HCT116 (cell line): ENCODE results near the gene MAN2B2. TPM values are rescaled to one million over a fixed set of nuclear protein-coding genes. Genes with fewer than 3 reads are reported as not detected.

Experiments used
- ATAC-seq: fragments of 200-7000 bp; cut with Tn5 transposase; 2 replicates; pipeline ENCODE4 v1.9.1; 2020; ENCODE audit warnings: mild to moderate bottlenecking, moderate library complexity
- BruUV-seq: library from RNA; stranded (reverse); fragments of 400-500 nt; replicated peaks from 2 replicates; lab custom pipeline; 2021; lab: Mats Ljungman, UMichigan
- CTCF ChIA-PET: fragments of 300-600 bp; sonication (Branson Sonifier 250); formaldehyde crosslinking; loops from one replicate; lab custom pipeline; 2021; ENCODE audit warnings: antibody characterized with exemption; lab: Charles Lee
- POLR2A ChIA-PET: fragments of 300-600, 350-600 bp; sonication (Branson Sonifier 250); formaldehyde crosslinking; loops from one replicate; lab custom pipeline; 2021; ENCODE audit warnings: antibody characterized with exemption; lab: Charles Lee
- RAD21 ChIA-PET, 2 experiments: fragments of 300-600 bp; sonication (Branson Sonifier 250); formaldehyde crosslinking; loops; one replicate each; lab custom pipeline; 2023; ENCODE audit warnings: low total read pairs in 2 of 2; ENCODE audit not compliant: uncharacterized antibody in 2 of 2, unreplicated experiment in 2 of 2, low non-redundant PET in 1 of 2; lab: Charles Lee
- DNase-seq: peaks from one replicate; pipeline ENCODE4 v3.0.0-alpha.2; 2010; ENCODE audit warnings: low read depth, low spot score
- H2AFZ ChIP-seq: fragments of 200-600 bp; shearing (Covaris generic), sonication (generic); 2 replicates; pipeline ENCODE4 v1.6.1; 2017; ENCODE audit warnings: low read depth, mixed run types, mixed read lengths, antibody characterized with exemption, low read length; ENCODE audit not compliant: poor library complexity, severe bottlenecking
- H3K27ac ChIP-seq: 2 replicates; pipeline ENCODE4 v1.5.1; 2012; ENCODE audit warnings: low read depth, low read length
- H3K27me3 ChIP-seq: fragments of 200-600 bp; sonication (generic); 2 replicates; pipeline ENCODE4 v1.6.1; 2016; ENCODE audit warnings: mixed run types, low read length, mixed read lengths; ENCODE audit not compliant: insufficient read depth
- H3K36me3 ChIP-seq, 2 experiments: fragments of 200-500 bp in 1 of 2; fragments of 200-600 bp in 1 of 2; sonication (Bioruptor generic) in 1 of 2; sonication (generic) in 1 of 2; 2 replicates each; pipeline versions ENCODE4 v1.5.1 to v1.6.1; 2014 to 2016; ENCODE audit warnings: low read length in 2 of 2, inconsistent platforms in 1 of 2, mixed read lengths in 1 of 2, mixed run types in 1 of 2; ENCODE audit not compliant: insufficient read depth in 2 of 2, control insufficient read depth in 1 of 2
- H3K4me1 ChIP-seq, 2 experiments: fragments of 200-600 bp in 1 of 2; sonication (generic) in 1 of 2; 2 replicates each; pipeline versions ENCODE4 v1.5.1 to v1.6.1; 2012 to 2017; ENCODE audit warnings: low read length in 2 of 2, inconsistent platforms in 1 of 2, mild to moderate bottlenecking in 1 of 2, mixed read lengths in 1 of 2, mixed run types in 1 of 2, moderate library complexity in 1 of 2; ENCODE audit not compliant: insufficient read depth in 2 of 2, control insufficient read depth in 1 of 2
- H3K4me2 ChIP-seq: fragments of 200-600 bp; sonication (generic); 2 replicates; pipeline ENCODE4 v1.6.1; 2017; ENCODE audit warnings: mixed run types, low read length, mixed read lengths
- H3K4me3 ChIP-seq, 2 experiments: fragments of 200-600 bp in 1 of 2; sonication (generic) in 1 of 2; replicated peaks in 1 of 2; 2 replicates each; pipeline ENCODE4 v1.5.1; 2011 to 2016; ENCODE audit warnings: low read length in 2 of 2, control low read depth in 1 of 2, low read depth in 1 of 2, mild to moderate bottlenecking in 1 of 2, mixed read lengths in 1 of 2, mixed run types in 1 of 2
- H3K79me2 ChIP-seq: fragments of 200-600 bp; sonication (generic); 2 replicates; pipeline ENCODE4 v1.6.1; 2017; ENCODE audit warnings: mild to moderate bottlenecking, mixed run types, low read length, moderate library complexity, mixed read lengths; ENCODE audit not compliant: insufficient read depth
- H3K9ac ChIP-seq: fragments of 200-600 bp; sonication (generic); 2 replicates; pipeline ENCODE4 v1.6.1; 2016; ENCODE audit warnings: low read length, mixed read lengths
- H3K9me2 ChIP-seq: fragments of 200-600 bp; sonication (generic), shearing (Covaris generic); 2 replicates; pipeline ENCODE4 v1.6.1; 2017; ENCODE audit warnings: mixed run types, mild to moderate bottlenecking, moderate library complexity; ENCODE audit not compliant: insufficient read depth
- H3K9me3 ChIP-seq, 2 experiments: fragments of 200-500 bp in 1 of 2; fragments of 200-600 bp in 1 of 2; sonication (Bioruptor generic) in 1 of 2; sonication (generic) in 1 of 2; 2 replicates each; pipeline ENCODE4 v1.6.1; 2014 to 2017; ENCODE audit warnings: low read length in 2 of 2, mixed read lengths in 2 of 2, inconsistent platforms in 1 of 2, low read depth in 1 of 2, mild to moderate bottlenecking in 1 of 2, mixed run types in 1 of 2, moderate library complexity in 1 of 2; ENCODE audit not compliant: control insufficient read depth in 1 of 2, insufficient read depth in 1 of 2
- H4K20me1 ChIP-seq: fragments of 200-600 bp; sonication (generic), shearing (Covaris generic); 2 replicates; pipeline ENCODE4 v1.6.1; 2017; ENCODE audit warnings: mixed run types, mild to moderate bottlenecking, moderate library complexity; ENCODE audit not compliant: insufficient read depth
- CBX3 ChIP-seq: IDR thresholded peaks from 2 replicates; pipeline ENCODE4 v1.6.1; 2012; ENCODE audit warnings: low read depth
- CEBPB ChIP-seq: IDR thresholded peaks from 2 replicates; pipeline ENCODE4 v1.6.1; 2012; ENCODE audit warnings: low read depth
- EGR1 ChIP-seq: IDR thresholded peaks from 2 replicates; pipeline ENCODE4 v1.6.1; 2012; ENCODE audit warnings: low read depth
- ELF1 ChIP-seq: IDR thresholded peaks from 2 replicates; pipeline ENCODE4 v1.6.1; 2012; ENCODE audit warnings: low read depth, borderline replicate concordance
- EZH2 ChIP-seq: fragments of 200-600 bp; sonication (generic); IDR thresholded peaks from 2 replicates; pipeline ENCODE4 v1.6.1; 2017; ENCODE audit warnings: antibody characterized with exemption, mixed run types
- EZH2phosphoT487 ChIP-seq: fragments of 200-600 bp; IDR thresholded peaks from 2 replicates; pipeline ENCODE4 v1.6.1; 2018; ENCODE audit warnings: antibody characterized with exemption, borderline replicate concordance
- FOSL1 ChIP-seq: IDR thresholded peaks from 2 replicates; pipeline ENCODE4 v1.6.1; 2012; ENCODE audit warnings: low read depth
- JUND ChIP-seq: IDR thresholded peaks from 2 replicates; pipeline ENCODE4 v1.6.1; 2012
- POLR2A ChIP-seq: IDR thresholded peaks from 2 replicates; pipeline ENCODE4 v1.7.0; 2011; ENCODE audit warnings: borderline replicate concordance; ENCODE audit not compliant: insufficient read depth, insufficient read length; ENCODE audit errors: extremely low read depth
- RAD21 ChIP-seq: IDR thresholded peaks from 2 replicates; pipeline ENCODE4 v1.6.1; 2012; ENCODE audit warnings: low read depth, mild to moderate bottlenecking
- SP1 ChIP-seq: IDR thresholded peaks from 2 replicates; pipeline ENCODE4 v1.6.1; 2012; ENCODE audit warnings: low read depth
- SRF ChIP-seq: IDR thresholded peaks from 2 replicates; pipeline ENCODE4 v1.6.1; 2012; ENCODE audit warnings: low read depth
- YY1 ChIP-seq: IDR thresholded peaks from 2 replicates; pipeline ENCODE4 v1.6.1; 2011; ENCODE audit warnings: low read length, low read depth, moderate library complexity, mild to moderate bottlenecking; ENCODE audit not compliant: insufficient replicate concordance; ENCODE audit errors: extremely low read depth
- ZNF274 ChIP-seq: fragments of 200-500 bp; sonication (Bioruptor generic); IDR thresholded peaks from 2 replicates; pipeline ENCODE4 v1.6.1; 2014; ENCODE audit warnings: mild to moderate bottlenecking, low read depth, low read length, inconsistent platforms
- intact Hi-C: fragments of 100-400 bp; cut with micrococcal nuclease; formaldehyde crosslinking; loops from 2 replicates; pipeline ENCODE4 v1.10.0; 2022
- total RNA-seq: library from RNA; stranded (reverse); gene quantifications from one replicate; pipeline ENCODE4 v1.2.1, GENCODE V29; 2021; ENCODE audit not compliant: unreplicated experiment
- TF ChIP-seq, protein P1 (sequence below): IDR thresholded peaks from 2 replicates; pipeline ENCODE4 v1.6.1; 2012; ENCODE audit warnings: low read depth
- TF ChIP-seq, protein P2 (sequence below): IDR thresholded peaks from 2 replicates; pipeline ENCODE4 v1.6.1; 2012
- TF ChIP-seq, protein P3 (sequence below): IDR thresholded peaks from 2 replicates; pipeline ENCODE4 v1.6.1; 2011; ENCODE audit warnings: mild to moderate bottlenecking, low read length, moderate library complexity; ENCODE audit not compliant: insufficient replicate concordance; ENCODE audit errors: extremely low read depth
- TF ChIP-seq, protein P4 (sequence below): IDR thresholded peaks from 2 replicates; pipeline ENCODE4 v1.6.1; 2012

The MAN2B2 gene
- total RNA-seq, 1 experiment from 2014 or later = 18.0 TPM

DNA sequence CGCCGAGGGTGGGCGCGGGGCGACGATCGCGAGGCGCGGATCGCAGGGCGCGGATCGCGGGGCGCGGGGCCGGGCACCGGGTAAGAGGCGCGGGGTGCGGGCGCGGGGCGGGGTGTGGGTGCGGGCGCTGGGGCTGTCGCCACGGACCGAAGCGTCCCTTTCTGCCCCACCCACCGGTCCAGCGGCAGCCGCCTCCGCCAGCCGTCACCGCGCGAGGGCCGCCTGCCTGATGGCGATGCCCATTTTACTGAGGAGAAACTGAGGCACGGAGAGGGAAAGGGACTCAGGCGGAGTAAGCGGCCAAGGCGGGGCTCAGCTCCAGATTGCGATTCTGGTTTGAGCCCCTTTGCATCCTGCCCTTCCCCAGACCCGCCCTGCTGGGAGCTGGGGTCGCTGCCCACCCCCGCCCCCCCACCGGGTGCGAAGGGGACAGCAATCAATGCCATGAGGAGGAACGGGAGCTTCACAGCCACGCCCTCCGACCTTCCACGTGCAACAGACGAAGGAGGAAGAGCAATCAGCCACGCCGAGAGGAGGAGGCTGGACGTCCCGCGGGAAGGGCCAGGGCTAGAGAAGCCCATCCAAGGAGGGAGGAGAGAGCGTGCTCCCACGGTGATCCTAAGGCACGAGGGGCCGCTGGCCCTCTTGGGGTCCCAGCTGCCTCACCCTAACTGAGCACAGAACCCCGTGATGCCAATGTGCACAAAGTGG lies 10.9 kb upstream of the MAN2B2 start:
- H3K4me3 ChIP-seq = no peak overlapping the region
- TF ChIP-seq, protein P1, sequence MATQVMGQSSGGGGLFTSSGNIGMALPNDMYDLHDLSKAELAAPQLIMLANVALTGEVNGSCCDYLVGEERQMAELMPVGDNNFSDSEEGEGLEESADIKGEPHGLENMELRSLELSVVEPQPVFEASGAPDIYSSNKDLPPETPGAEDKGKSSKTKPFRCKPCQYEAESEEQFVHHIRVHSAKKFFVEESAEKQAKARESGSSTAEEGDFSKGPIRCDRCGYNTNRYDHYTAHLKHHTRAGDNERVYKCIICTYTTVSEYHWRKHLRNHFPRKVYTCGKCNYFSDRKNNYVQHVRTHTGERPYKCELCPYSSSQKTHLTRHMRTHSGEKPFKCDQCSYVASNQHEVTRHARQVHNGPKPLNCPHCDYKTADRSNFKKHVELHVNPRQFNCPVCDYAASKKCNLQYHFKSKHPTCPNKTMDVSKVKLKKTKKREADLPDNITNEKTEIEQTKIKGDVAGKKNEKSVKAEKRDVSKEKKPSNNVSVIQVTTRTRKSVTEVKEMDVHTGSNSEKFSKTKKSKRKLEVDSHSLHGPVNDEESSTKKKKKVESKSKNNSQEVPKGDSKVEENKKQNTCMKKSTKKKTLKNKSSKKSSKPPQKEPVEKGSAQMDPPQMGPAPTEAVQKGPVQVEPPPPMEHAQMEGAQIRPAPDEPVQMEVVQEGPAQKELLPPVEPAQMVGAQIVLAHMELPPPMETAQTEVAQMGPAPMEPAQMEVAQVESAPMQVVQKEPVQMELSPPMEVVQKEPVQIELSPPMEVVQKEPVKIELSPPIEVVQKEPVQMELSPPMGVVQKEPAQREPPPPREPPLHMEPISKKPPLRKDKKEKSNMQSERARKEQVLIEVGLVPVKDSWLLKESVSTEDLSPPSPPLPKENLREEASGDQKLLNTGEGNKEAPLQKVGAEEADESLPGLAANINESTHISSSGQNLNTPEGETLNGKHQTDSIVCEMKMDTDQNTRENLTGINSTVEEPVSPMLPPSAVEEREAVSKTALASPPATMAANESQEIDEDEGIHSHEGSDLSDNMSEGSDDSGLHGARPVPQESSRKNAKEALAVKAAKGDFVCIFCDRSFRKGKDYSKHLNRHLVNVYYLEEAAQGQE = no peak
- TF ChIP-seq SP1 (no peak), ZNF274 (no peak), EZH2 (no peak), ELF1 (no peak), JUND (no peak), YY1 (no peak), RAD21 (no peak), SRF (no peak), EGR1 (no peak), FOSL1 (no peak), CBX3 (no peak), CEBPB (no peak), EZH2phosphoT487 (no peak), POLR2A (no peak)
- TF ChIP-seq, protein P2, sequence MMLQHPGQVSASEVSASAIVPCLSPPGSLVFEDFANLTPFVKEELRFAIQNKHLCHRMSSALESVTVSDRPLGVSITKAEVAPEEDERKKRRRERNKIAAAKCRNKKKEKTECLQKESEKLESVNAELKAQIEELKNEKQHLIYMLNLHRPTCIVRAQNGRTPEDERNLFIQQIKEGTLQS = no peak
- TF ChIP-seq, protein P3, sequence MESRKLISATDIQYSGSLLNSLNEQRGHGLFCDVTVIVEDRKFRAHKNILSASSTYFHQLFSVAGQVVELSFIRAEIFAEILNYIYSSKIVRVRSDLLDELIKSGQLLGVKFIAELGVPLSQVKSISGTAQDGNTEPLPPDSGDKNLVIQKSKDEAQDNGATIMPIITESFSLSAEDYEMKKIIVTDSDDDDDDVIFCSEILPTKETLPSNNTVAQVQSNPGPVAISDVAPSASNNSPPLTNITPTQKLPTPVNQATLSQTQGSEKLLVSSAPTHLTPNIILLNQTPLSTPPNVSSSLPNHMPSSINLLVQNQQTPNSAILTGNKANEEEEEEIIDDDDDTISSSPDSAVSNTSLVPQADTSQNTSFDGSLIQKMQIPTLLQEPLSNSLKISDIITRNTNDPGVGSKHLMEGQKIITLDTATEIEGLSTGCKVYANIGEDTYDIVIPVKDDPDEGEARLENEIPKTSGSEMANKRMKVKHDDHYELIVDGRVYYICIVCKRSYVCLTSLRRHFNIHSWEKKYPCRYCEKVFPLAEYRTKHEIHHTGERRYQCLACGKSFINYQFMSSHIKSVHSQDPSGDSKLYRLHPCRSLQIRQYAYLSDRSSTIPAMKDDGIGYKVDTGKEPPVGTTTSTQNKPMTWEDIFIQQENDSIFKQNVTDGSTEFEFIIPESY = no peak
- TF ChIP-seq, protein P4, sequence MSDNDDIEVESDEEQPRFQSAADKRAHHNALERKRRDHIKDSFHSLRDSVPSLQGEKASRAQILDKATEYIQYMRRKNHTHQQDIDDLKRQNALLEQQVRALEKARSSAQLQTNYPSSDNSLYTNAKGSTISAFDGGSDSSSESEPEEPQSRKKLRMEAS = no peak
- no peak overlapping the region for H3K9ac ChIP-seq
- intact Hi-C loops = no loop called here
- no TSS peak for BruUV-seq
- no peaks in the 10 kb centered on the region for H3K9me2 ChIP-seq
- H4K20me1 ChIP-seq = no peaks in the 10 kb centered on the region
- peaks cover 11 to 14% of the 10 kb centered on the region in 2 experiments for H3K4me1 ChIP-seq
- no peaks in the 10 kb centered on the region for H3K79me2 ChIP-seq
- no peak for ATAC-seq
- POLR2A ChIA-PET = no interaction called here
- no peak overlapping the region for H2AFZ ChIP-seq
- RAD21 ChIA-PET = no interaction called here
- H3K9me3 ChIP-seq = no peaks in the 10 kb centered on the region
- no peak overlapping the region for H3K4me2 ChIP-seq
- peaks cover 20% of the 10 kb centered on the region; the same call in 1 of the 2 replicates for H3K27me3 ChIP-seq
- CTCF ChIA-PET = no interaction called here
- no peak for DNase-seq
- no peak overlapping the region for H3K27ac ChIP-seq
- no peaks in the 10 kb centered on the region for H3K36me3 ChIP-seq
